Mesodermal cell (in vitro differentiated cells): ENCODE data around the gene DNAH6.

ENCODE experiments used
- H3K27ac ChIP-seq: 2 replicates; pipeline ENCODE4 v1.7.0; 2013; ENCODE audit warnings: mild to moderate bottlenecking, low read depth, low read length, moderate library complexity; ENCODE audit not compliant: severe bottlenecking
- H3K36me3 ChIP-seq: 2 replicates; pipeline ENCODE4 v1.7.1; 2013; ENCODE audit warnings: mild to moderate bottlenecking, low read length, moderate library complexity; ENCODE audit not compliant: control insufficient read depth, insufficient read depth
- H3K4me1 ChIP-seq: one replicate; pipeline ENCODE4 v1.7.1; 2013; ENCODE audit warnings: mild to moderate bottlenecking, low read length; ENCODE audit not compliant: insufficient read depth, control insufficient read depth, poor library complexity, severe bottlenecking
- H3K4me3 ChIP-seq: 2 replicates; pipeline ENCODE4 v1.7.0; 2013; ENCODE audit warnings: low read length, control low read depth, mild to moderate bottlenecking; ENCODE audit not compliant: insufficient read depth, poor library complexity, severe bottlenecking; ENCODE audit errors: extremely low read depth
- H3K9me3 ChIP-seq: 2 replicates; pipeline ENCODE4 v1.7.1; 2013; ENCODE audit warnings: mild to moderate bottlenecking, low read length, moderate library complexity; ENCODE audit not compliant: control insufficient read depth
- WGBS, 2 experiments: methylation state at CpG; one replicate each; pipeline ENCODE4 v1.1.5; 2013; ENCODE audit warnings: missing lambda C conversion rate in 2 of 2; ENCODE audit not compliant: insufficient coverage in 2 of 2; 5-methylcytosine and 5-hydroxymethylcytosine counted together

Gene DNAH6

GRCh38 chr2:84838434-84839145 is 322.3 kb downstream of the DNAH6 start:
- Histone ChIP-seq H3K36me3 (no peaks in the 10 kb centered on the region), H3K27ac (no peak overlapping the region), H3K4me3 (no peak overlapping the region), H3K9me3 (peaks cover 9% of the 10 kb centered on the region), H3K4me1 (no peaks in the 10 kb centered on the region)
- WGBS, 2 experiments: 100% methylated on average over 1 of the region's 2 CpGs; no CpG with 5 or more reads in 1 of the 2 experiments

- Histone ChIP-seq H3K4me1 (no peaks in the 10 kb centered on the region), H3K27ac (no peak overlapping the region), H3K9me3 (peaks cover 9% of the 10 kb centered on the region), H3K36me3 (no peaks in the 10 kb centered on the region), H3K4me3 (no peak overlapping the region)
- 78 to 86% methylated on average over 4 of the region's 4 CpGs for WGBS, 2 experiments
Measured at GRCh38 chr2:84839851-84840250, 323.6 kb downstream of the DNAH6 start.

GRCh38 chr2:84840306-84840705 is 324.0 kb downstream of the DNAH6 start:
- Histone ChIP-seq H3K9me3 (peaks cover 9% of the 10 kb centered on the region), H3K27ac (no peak overlapping the region), H3K4me3 (no peak overlapping the region), H3K36me3 (no peaks in the 10 kb centered on the region), H3K4me1 (no peaks in the 10 kb centered on the region)
- 46 to 54% methylated on average over 3 of the region's 3 CpGs for WGBS, 2 experiments

- no peaks in the 10 kb centered on the region for H3K36me3 ChIP-seq
- H3K4me1 ChIP-seq: no peaks in the 10 kb centered on the region
- 91 to 97% methylated on average over 5 to 6 of the region's 6 CpGs for WGBS, 2 experiments
- H3K27ac ChIP-seq: no peak overlapping the region
- H3K4me3 ChIP-seq: no peak overlapping the region
- H3K9me3 ChIP-seq: no peaks in the 10 kb centered on the region
Measured at GRCh38 chr2:84841577-84841976, 325.3 kb downstream of the DNAH6 start.

GRCh38 chr2:84844141-84844540 is 327.8 kb downstream of the DNAH6 start:
- Histone ChIP-seq H3K4me1 (no peaks in the 10 kb centered on the region), H3K27ac (no peak overlapping the region), H3K9me3 (no peaks in the 10 kb centered on the region), H3K4me3 (no peak overlapping the region), H3K36me3 (no peaks in the 10 kb centered on the region)
- 97 to 100% methylated on average over 2 to 6 of the region's 8 CpGs for WGBS, 2 experiments

- 83 to 97% methylated on average over 3 of the region's 5 CpGs for WGBS, 2 experiments
- Histone ChIP-seq H3K27ac (no peak overlapping the region), H3K4me3 (no peak overlapping the region), H3K9me3 (no peaks in the 10 kb centered on the region), H3K36me3 (no peaks in the 10 kb centered on the region), H3K4me1 (no peaks in the 10 kb centered on the region)
Measured at GRCh38 chr2:84846041-84846663, 329.9 kb downstream of the DNAH6 start.

- Histone ChIP-seq H3K36me3 (no peaks in the 10 kb centered on the region), H3K9me3 (no peaks in the 10 kb centered on the region), H3K4me1 (no peaks in the 10 kb centered on the region), H3K27ac (no peak overlapping the region), H3K4me3 (no peak overlapping the region)
- WGBS, 2 experiments: 75 to 100% methylated on average over 1 to 2 of the region's 2 CpGs
Measured at GRCh38 chr2:84846741-84847142, 330.4 kb downstream of the DNAH6 start.

- Histone ChIP-seq H3K36me3 (no peaks in the 10 kb centered on the region), H3K9me3 (no peaks in the 10 kb centered on the region), H3K4me3 (no peak overlapping the region), H3K27ac (no peak overlapping the region), H3K4me1 (no peaks in the 10 kb centered on the region)
- WGBS, 2 experiments: 89 to 93% methylated on average over 3 of the region's 5 CpGs
Measured at GRCh38 chr2:84847326-84848050, 331.2 kb downstream of the DNAH6 start.

- Histone ChIP-seq H3K4me1 (no peaks in the 10 kb centered on the region), H3K9me3 (peaks cover 8% of the 10 kb centered on the region), H3K4me3 (no peak overlapping the region), H3K36me3 (no peaks in the 10 kb centered on the region), H3K27ac (no peak overlapping the region)
- 89 to 98% methylated on average over 5 to 8 of the region's 8 CpGs for WGBS, 2 experiments
Measured at GRCh38 chr2:84849271-84849952, 333.1 kb downstream of the DNAH6 start.

GRCh38 chr2:84850471-84850870 is 334.2 kb downstream of the DNAH6 start:
- Histone ChIP-seq H3K4me3 (no peak overlapping the region), H3K4me1 (no peaks in the 10 kb centered on the region), H3K36me3 (no peaks in the 10 kb centered on the region), H3K27ac (no peak overlapping the region), H3K9me3 (peaks cover 8% of the 10 kb centered on the region)
- 95% methylated on average over 3 of the region's 4 CpGs; no CpG with 5 or more reads in 1 of the 2 experiments for WGBS, 2 experiments
